ENCODE data around the gene UFD1. TPM values are rescaled to one million over a fixed set of nuclear protein-coding genes. Genes with fewer than 3 reads are reported as not detected.

Gene UFD1
- total RNA-seq, 1 experiment from 2014 or later: 74.4 TPM

DNA sequence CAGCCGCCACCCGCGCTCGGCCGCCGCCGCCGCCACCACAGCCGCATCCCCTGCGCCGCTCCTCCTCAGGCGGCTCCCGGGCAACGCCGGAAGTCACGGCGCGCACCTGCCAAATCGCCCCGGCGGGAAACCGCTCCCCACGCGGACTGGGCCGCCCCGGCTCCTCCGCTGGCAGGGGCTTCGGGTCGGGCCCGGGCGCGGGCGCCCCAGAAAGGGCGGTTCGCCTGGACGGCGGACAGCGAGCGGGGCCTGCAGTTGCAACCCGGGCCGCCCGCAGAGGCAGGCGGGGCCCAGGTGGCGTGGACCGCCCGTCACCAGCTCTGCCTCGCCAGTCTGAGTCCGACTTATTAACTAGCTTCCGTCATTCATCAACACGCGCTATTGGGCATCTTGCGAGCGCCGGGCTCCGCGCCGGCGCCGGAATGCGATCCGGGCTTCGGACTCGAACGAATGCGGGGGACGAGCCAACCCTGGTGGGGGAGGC lies 47.3 kb downstream of the UFD1 start, which contains the start of gene HIRA:
HIRA (minus strand) TSS at position 85 of the 484 bp plus-strand sequence. CDS start 257 bp downstream, outside the sequence.
- Histone ChIP-seq H3K4ac (ENCODE audit: low read depth, low read length) (no peak within 1 kb of the TSS), H4K8ac (replicated peaks; ENCODE audit: insufficient read length, low read depth, low read length) (no peak within 1 kb of the TSS), H2BK12ac (ENCODE audit: insufficient read length, low read depth, low read length) (no peak within 1 kb of the TSS), H3K9me3 (ENCODE audit: control insufficient read depth, low read depth, low read length) (no peaks in the 10 kb centered on the region), H2BK5ac (ENCODE audit: insufficient read length, low read length) (no peak within 1 kb of the TSS), H2BK15ac (ENCODE audit: low read depth, low read length) (no peak within 1 kb of the TSS; the same call in 1 of the 2 replicates), H3K14ac (ENCODE audit: insufficient read depth, low read length) (peak within 1 kb of the TSS; percentile 80), H4K5ac (ENCODE audit: insufficient read length, low read depth, low read length) (no peak within 1 kb of the TSS), H3K27ac (ENCODE audit: insufficient read length, low read depth, low read length) (no peak within 1 kb of the TSS), H3K23me2 (ENCODE audit: insufficient read length, low read depth, low read length, poor library complexity, severe bottlenecking) (peaks cover 7% of the 10 kb centered on the region), H3K4me1 (ENCODE audit: insufficient read depth, low read length) (peaks cover 4% of the 10 kb centered on the region; the same call in 1 of the 2 replicates), H3K79me2 (ENCODE audit: insufficient read depth, low read length) (peaks cover 31% of the 10 kb centered on the region; the same call in 1 of the 2 replicates), H3K18ac (ENCODE audit: insufficient read length, low read depth, low read length) (peak within 1 kb of the TSS; percentile 52), H3K4me2 (ENCODE audit: insufficient read depth, insufficient read length, low read length) (peak within 1 kb of the TSS; percentile 60), H4K20me1 (ENCODE audit: control insufficient read depth, insufficient read depth, insufficient read length) (no peaks in the 10 kb centered on the region), H3K23ac (ENCODE audit: insufficient read length, low read depth, low read length) (no peak within 1 kb of the TSS), H2AK5ac (ENCODE audit: insufficient read length, low read length) (no peak within 1 kb of the TSS), H3K27me3 (ENCODE audit: insufficient read depth, low read length) (no peaks in the 10 kb centered on the region), H3K56ac (ENCODE audit: insufficient read length, low read depth, low read length) (no peak within 1 kb of the TSS), H3K9ac (ENCODE audit: extremely low read depth, insufficient read length, low read length) (peak within 1 kb of the TSS; percentile 59), H3K79me1 (ENCODE audit: insufficient read depth, low read depth, low read length, poor library complexity, severe bottlenecking) (peaks cover 7% of the 10 kb centered on the region), H2AFZ (ENCODE audit: low read length) (no peak within 1 kb of the TSS), H3T11ph (ENCODE audit: low read length) (no peak within 1 kb of the TSS), H2BK20ac (ENCODE audit: low read depth, low read length, poor library complexity, severe bottlenecking) (no peak within 1 kb of the TSS), H4K91ac (ENCODE audit: insufficient read length, low read depth, low read length) (no peak within 1 kb of the TSS), H2BK120ac (ENCODE audit: low read depth, low read length, poor library complexity, severe bottlenecking) (no peak within 1 kb of the TSS)
- Mint-ChIP-seq H3K36me3 (ENCODE audit: insufficient read depth in 1 of 3, low read depth in 3 of 3) (peaks cover 2 to 20% (median 13%) of the 10 kb centered on the region in 3 experiments; a peak in 6 of 7 replicates), H3K4me3 (peak within 1 kb of the TSS; percentile 88 to 92), H3K27ac (peak within 1 kb of the TSS; percentile 89 to 96 (median 92); a peak in 5 of 7 replicates), H3K9me3 (no peaks in the 10 kb centered on the region), H3K27me3 (ENCODE audit: low read depth) (no peaks in the 10 kb centered on the region), H3K4me1 (peaks cover 20 to 24% of the 10 kb centered on the region in 2 experiments)
- DNase-seq: peak; percentile 72
- TF ChIP-seq, protein P1, sequence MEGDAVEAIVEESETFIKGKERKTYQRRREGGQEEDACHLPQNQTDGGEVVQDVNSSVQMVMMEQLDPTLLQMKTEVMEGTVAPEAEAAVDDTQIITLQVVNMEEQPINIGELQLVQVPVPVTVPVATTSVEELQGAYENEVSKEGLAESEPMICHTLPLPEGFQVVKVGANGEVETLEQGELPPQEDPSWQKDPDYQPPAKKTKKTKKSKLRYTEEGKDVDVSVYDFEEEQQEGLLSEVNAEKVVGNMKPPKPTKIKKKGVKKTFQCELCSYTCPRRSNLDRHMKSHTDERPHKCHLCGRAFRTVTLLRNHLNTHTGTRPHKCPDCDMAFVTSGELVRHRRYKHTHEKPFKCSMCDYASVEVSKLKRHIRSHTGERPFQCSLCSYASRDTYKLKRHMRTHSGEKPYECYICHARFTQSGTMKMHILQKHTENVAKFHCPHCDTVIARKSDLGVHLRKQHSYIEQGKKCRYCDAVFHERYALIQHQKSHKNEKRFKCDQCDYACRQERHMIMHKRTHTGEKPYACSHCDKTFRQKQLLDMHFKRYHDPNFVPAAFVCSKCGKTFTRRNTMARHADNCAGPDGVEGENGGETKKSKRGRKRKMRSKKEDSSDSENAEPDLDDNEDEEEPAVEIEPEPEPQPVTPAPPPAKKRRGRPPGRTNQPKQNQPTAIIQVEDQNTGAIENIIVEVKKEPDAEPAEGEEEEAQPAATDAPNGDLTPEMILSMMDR (conservative IDR thresholded peaks at IDR 0.05): no peak
- WGBS (ENCODE audit: extremely low coverage, insufficient read length, low lambda C conversion rate): no CpG with 5 or more reads among the region's 66 CpGs

Data from H9 (cell line).